Trophoblast cell (in vitro differentiated cells and primary cell): ENCODE measurements around the gene CAMK1G.

Source experiments
- DNase-seq, 2 donors: peaks; one replicate each; pipeline ENCODE4 v3.0.0-alpha.2; 2016
- H2AFZ ChIP-seq: 2 replicates; pipeline ENCODE4 v1.6.1; 2013; ENCODE audit warnings: low read length, moderate library complexity, mild to moderate bottlenecking; ENCODE audit not compliant: insufficient read depth, poor library complexity
- H2AK5ac ChIP-seq: 2 replicates; pipeline ENCODE4 v1.6.1; 2013; ENCODE audit warnings: mild to moderate bottlenecking, low read length
- H2BK120ac ChIP-seq: 2 replicates; pipeline ENCODE4 v1.6.1; 2013; ENCODE audit warnings: low read length, mild to moderate bottlenecking, moderate library complexity; ENCODE audit not compliant: insufficient read depth, poor library complexity
- H2BK12ac ChIP-seq: 2 replicates; pipeline ENCODE4 v1.6.1; 2013; ENCODE audit warnings: mild to moderate bottlenecking, low read length, moderate library complexity
- H2BK5ac ChIP-seq: 2 replicates; pipeline ENCODE4 v1.6.1; 2013; ENCODE audit warnings: low read length, low read depth, moderate library complexity, mild to moderate bottlenecking; ENCODE audit not compliant: poor library complexity
- H3K14ac ChIP-seq: 2 replicates; pipeline ENCODE4 v1.6.1; 2013; ENCODE audit warnings: mild to moderate bottlenecking, low read length
- H3K18ac ChIP-seq: 2 replicates; pipeline ENCODE4 v1.6.1; 2013; ENCODE audit warnings: mild to moderate bottlenecking, low read length
- H3K23ac ChIP-seq: 2 replicates; pipeline ENCODE4 v1.6.1; 2013; ENCODE audit warnings: low read length
- H3K27ac ChIP-seq: 2 replicates; pipeline ENCODE4 v1.5.1; 2013; ENCODE audit warnings: low read depth, mild to moderate bottlenecking, inconsistent platforms, low read length, moderate library complexity
- H3K27me3 ChIP-seq: 2 replicates; pipeline ENCODE4 v1.6.1; 2013; ENCODE audit warnings: inconsistent platforms, mild to moderate bottlenecking, low read length, moderate library complexity; ENCODE audit not compliant: insufficient read depth
- H3K36me3 ChIP-seq, 2 experiments: 1 replicate in 1 of 2; 2 replicates in 1 of 2; pipeline ENCODE4 v1.6.1; 2013; ENCODE audit warnings: low read length in 2 of 2, mild to moderate bottlenecking in 2 of 2, moderate library complexity in 1 of 2; ENCODE audit not compliant: insufficient read depth in 2 of 2, control insufficient read depth in 1 of 2
- H3K4ac ChIP-seq: 2 replicates; pipeline ENCODE4 v1.6.1; 2013; ENCODE audit warnings: low read depth, mild to moderate bottlenecking, low read length, moderate library complexity
- H3K4me1 ChIP-seq, 2 experiments: 1 replicate in 1 of 2; 2 replicates in 1 of 2; pipeline ENCODE4 v1.6.1; 2013; ENCODE audit warnings: low read length in 2 of 2, mild to moderate bottlenecking in 2 of 2, moderate library complexity in 1 of 2; ENCODE audit not compliant: insufficient read depth in 2 of 2, control insufficient read depth in 1 of 2
- H3K4me2 ChIP-seq: 2 replicates; pipeline ENCODE4 v1.6.1; 2013; ENCODE audit warnings: inconsistent platforms, mild to moderate bottlenecking, low read length, moderate library complexity
- H3K4me3 ChIP-seq: 2 replicates; pipeline ENCODE4 v1.5.1; 2013; ENCODE audit warnings: mild to moderate bottlenecking, low read depth, low read length, inconsistent platforms
- H3K79me1 ChIP-seq: one replicate; pipeline ENCODE4 v1.6.1; 2013; ENCODE audit warnings: low read length
- H3K79me2 ChIP-seq: 2 replicates; pipeline ENCODE4 v1.6.1; 2013; ENCODE audit warnings: low read length, mild to moderate bottlenecking; ENCODE audit not compliant: control insufficient read depth, insufficient read depth, poor library complexity
- H3K9ac ChIP-seq: 2 replicates; pipeline ENCODE4 v1.6.1; 2013; ENCODE audit warnings: mild to moderate bottlenecking, low read length
- H3K9me3 ChIP-seq: 2 replicates; pipeline ENCODE4 v1.6.1; 2013; ENCODE audit warnings: low read depth, mild to moderate bottlenecking, control low read depth, inconsistent platforms, low read length; ENCODE audit not compliant: insufficient read depth
- H4K12ac ChIP-seq: 2 replicates; pipeline ENCODE4 v1.6.1; 2013; ENCODE audit warnings: low read depth, mild to moderate bottlenecking, low read length, moderate library complexity
- H4K8ac ChIP-seq: 2 replicates; pipeline ENCODE4 v1.6.1; 2013; ENCODE audit warnings: low read depth, mild to moderate bottlenecking, low read length, moderate library complexity
- H4K91ac ChIP-seq: one replicate; pipeline ENCODE4 v1.6.1; 2013; ENCODE audit warnings: low read depth, mild to moderate bottlenecking, low read length, moderate library complexity
- WGBS: extraction: QIAGEN DNeasy Blood & Tissue Kit; methylation state at CpG from one replicate; pipeline ENCODE4 v1.1.7; 2013; ENCODE audit warnings: missing lambda C conversion rate; ENCODE audit not compliant: insufficient read length, insufficient coverage; ENCODE audit errors: extremely low coverage; 5-methylcytosine and 5-hydroxymethylcytosine counted together

Gene CAMK1G

DNA sequence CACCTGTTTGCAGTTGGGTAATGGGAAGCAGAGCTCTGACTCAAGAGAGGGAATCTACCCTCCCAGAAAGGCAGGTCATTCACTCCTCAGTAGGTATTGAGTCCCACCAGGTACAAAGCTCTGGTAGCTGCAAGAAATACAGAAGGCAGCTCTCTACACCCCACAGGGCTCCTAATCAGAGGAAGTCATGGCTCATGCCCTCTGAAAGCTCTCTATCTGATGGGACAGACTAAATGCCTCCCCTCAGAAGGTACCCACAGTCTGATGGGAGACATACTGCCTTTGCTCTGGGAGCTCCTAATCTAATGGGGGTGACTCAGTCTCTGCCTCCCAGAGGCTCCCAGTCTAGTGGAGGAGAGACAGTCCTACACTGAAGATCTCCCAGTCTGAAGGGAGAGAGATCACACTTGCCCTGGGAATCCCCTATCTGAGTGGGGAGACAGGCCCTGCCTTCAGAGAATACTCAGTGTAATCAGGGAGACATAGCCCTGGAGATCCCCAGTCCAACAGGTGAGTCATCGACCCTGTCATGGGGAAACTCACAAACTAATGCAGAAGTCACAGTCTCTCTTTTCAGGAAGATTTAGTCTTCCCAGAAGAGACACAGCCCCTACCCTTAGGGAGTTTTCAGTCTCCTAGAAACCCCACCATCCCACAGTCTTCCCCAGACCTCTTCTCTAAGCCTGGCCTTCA is 23.7 kb downstream of the CAMK1G start:
- H2BK12ac ChIP-seq: no peak overlapping the region
- H3K27ac ChIP-seq: no peak overlapping the region
- H4K12ac ChIP-seq: no peak overlapping the region
- H3K27me3 ChIP-seq: no peaks in the 10 kb centered on the region
- H3K4ac ChIP-seq: no peak overlapping the region
- H2BK120ac ChIP-seq: peak overlapping the region; percentile 8
- H3K23ac ChIP-seq: no peak overlapping the region
- H3K9me3 ChIP-seq: no peaks in the 10 kb centered on the region
- H3K36me3 ChIP-seq: peaks cover 43 to 74% of the 10 kb centered on the region in 2 experiments
- no peak overlapping the region for H3K4me2 ChIP-seq
- no peaks in the 10 kb centered on the region for H3K79me2 ChIP-seq
- no peak overlapping the region for H3K18ac ChIP-seq
- no peak overlapping the region for H3K14ac ChIP-seq
- no peak overlapping the region for H3K9ac ChIP-seq
- H3K4me1 ChIP-seq: peaks cover 14 to 18% of the 10 kb centered on the region in 2 experiments
- DNase-seq: peak; percentile 25 to 40
- no CpG with 5 or more reads among the region's 1 CpG for WGBS
- H2BK5ac ChIP-seq: no peak overlapping the region
- H4K91ac ChIP-seq: no peak overlapping the region
- no peak overlapping the region for H2AK5ac ChIP-seq
- peaks cover 2% of the 10 kb centered on the region for H3K79me1 ChIP-seq
- H4K8ac ChIP-seq: no peak overlapping the region
- no peak overlapping the region for H3K4me3 ChIP-seq
- no peak overlapping the region for H2AFZ ChIP-seq

DNA sequence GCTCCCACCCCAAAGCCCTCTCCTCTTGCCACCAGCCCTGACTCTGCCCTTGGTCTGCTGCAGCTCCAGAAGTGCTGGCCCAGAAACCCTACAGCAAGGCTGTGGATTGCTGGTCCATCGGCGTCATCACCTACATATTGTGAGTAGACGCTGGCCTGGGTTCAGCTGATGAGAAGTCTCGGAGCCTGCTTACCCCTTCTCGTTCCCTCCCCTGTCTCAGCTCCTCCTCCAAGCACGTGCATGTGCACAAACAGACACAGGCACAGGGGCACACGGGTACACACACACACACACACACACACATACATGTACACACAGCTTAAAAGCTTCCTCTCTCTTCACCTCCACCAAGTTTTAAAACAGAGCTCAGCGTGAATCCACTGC is 24.3 kb downstream of the CAMK1G start:
- Histone ChIP-seq H3K18ac (no peak overlapping the region), H3K4ac (no peak overlapping the region), H3K9ac (no peak overlapping the region), H3K36me3 (peaks cover 47 to 78% of the 10 kb centered on the region in 2 experiments), H4K12ac (no peak overlapping the region), H3K4me3 (no peak overlapping the region), H2AK5ac (no peak overlapping the region), H3K23ac (no peak overlapping the region), H3K79me2 (no peaks in the 10 kb centered on the region), H2BK120ac (no peak overlapping the region), H3K14ac (no peak overlapping the region), H3K4me2 (no peak overlapping the region), H2AFZ (no peak overlapping the region), H4K91ac (no peak overlapping the region), H3K27me3 (no peaks in the 10 kb centered on the region), H3K4me1 (peaks cover 14 to 18% of the 10 kb centered on the region in 2 experiments), H4K8ac (no peak overlapping the region), H3K27ac (no peak overlapping the region), H3K9me3 (no peaks in the 10 kb centered on the region), H2BK12ac (no peak overlapping the region), H2BK5ac (no peak overlapping the region), H3K79me1 (peaks cover 2% of the 10 kb centered on the region)
- no CpG with 5 or more reads among the region's 8 CpGs for WGBS
- DNase-seq: no peak

DNA sequence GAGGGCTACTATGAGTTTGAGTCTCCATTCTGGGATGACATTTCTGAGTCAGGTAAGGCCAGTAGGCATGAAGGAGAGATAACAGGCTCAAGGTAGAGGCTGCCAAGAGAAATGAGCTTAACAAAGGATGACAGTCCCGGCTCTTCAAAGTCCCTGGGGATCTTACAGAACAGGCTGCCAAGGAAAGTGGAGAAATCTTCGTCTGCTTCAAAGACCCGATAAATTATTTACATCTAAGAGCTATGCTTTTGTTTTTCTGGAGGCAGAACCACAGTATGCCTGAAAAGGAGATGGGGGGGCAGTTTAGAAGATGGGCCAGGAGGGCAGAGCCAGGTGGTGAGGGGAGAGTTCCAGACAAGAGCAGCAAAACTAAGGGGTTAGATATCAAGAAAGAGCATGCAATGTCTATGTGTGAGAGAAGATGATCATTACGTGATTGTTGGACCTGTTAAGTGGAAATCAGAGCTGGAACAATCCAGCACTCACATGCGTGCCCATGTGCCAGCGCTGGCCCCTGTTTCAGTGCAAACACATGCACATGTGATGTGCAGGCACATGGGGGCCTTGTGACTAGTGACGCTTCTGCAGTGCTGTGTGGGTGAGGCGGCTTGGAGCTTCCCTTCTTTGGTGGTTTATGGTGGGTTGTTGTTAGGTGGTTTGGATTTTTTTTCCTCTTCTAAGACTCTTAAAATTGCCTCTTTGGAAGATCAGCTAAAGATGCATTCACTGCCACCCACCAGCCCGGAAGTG is 25.7 kb downstream of the CAMK1G start:
- WGBS: no CpG with 5 or more reads among the region's 9 CpGs
- no peak overlapping the region for H3K23ac ChIP-seq
- H3K4me1 ChIP-seq: peaks cover 14 to 18% of the 10 kb centered on the region in 2 experiments
- H4K12ac ChIP-seq: no peak overlapping the region
- no peaks in the 10 kb centered on the region for H3K27me3 ChIP-seq
- H3K18ac ChIP-seq: no peak overlapping the region
- no peak overlapping the region for H2BK12ac ChIP-seq
- H2BK5ac ChIP-seq: no peak overlapping the region
- H3K79me1 ChIP-seq: peaks cover 2% of the 10 kb centered on the region
- no peak overlapping the region for H2AFZ ChIP-seq
- H3K79me2 ChIP-seq: no peaks in the 10 kb centered on the region
- no peak overlapping the region for H3K4me3 ChIP-seq
- H4K91ac ChIP-seq: no peak overlapping the region
- peaks cover 42 to 76% of the 10 kb centered on the region in 2 experiments for H3K36me3 ChIP-seq
- H3K4ac ChIP-seq: no peak overlapping the region
- peak in 1 of 2 donors; percentile 6 for DNase-seq
- H4K8ac ChIP-seq: no peak overlapping the region
- no peak overlapping the region for H3K14ac ChIP-seq
- no peak overlapping the region for H2AK5ac ChIP-seq
- no peak overlapping the region for H2BK120ac ChIP-seq
- H3K27ac ChIP-seq: no peak overlapping the region
- H3K9ac ChIP-seq: no peak overlapping the region
- H3K4me2 ChIP-seq: no peak overlapping the region
- no peaks in the 10 kb centered on the region for H3K9me3 ChIP-seq

DNA sequence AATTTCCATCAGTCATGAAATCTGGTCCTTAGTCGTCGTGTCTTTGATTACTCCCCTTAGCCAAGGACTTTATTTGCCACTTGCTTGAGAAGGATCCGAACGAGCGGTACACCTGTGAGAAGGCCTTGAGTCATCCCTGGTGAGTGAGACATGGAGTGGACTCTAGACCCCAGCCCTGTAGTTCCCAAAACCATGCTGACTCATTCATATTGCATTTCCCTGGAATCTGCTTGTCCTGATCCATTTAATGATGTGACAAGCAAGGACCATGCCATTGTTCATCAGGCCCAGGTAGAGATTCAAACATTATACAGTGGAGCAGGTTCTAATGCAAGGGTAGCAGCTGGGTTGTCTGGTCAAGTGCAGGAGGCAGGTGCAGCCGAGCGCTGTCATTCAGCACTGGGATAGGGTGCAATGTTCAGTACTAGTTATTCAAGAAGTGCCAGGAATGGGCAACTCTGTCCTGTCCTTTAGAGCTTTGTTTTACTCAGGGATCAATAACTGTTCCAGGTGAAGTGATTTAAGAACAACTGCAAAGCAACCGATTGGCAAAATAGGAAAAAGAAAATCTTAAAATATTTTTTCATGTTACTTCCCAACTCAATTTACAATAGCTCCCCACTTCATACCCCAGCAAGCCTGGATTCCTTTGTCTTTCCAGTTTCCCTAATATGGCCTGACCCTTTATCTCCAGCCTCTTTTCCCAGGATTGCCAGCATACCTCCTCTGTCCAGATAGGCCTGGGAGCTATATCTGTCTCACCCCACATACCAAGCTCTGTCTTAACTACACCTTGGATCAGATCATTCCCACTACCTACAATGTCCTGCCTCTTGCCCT is 26.5 kb downstream of the CAMK1G start:
- Histone ChIP-seq H3K18ac (no peak overlapping the region), H2BK120ac (no peak overlapping the region), H4K12ac (no peak overlapping the region), H3K27ac (no peak overlapping the region), H3K4ac (no peak overlapping the region), H2BK5ac (peak overlapping the region; percentile 37), H3K79me1 (peaks cover 2% of the 10 kb centered on the region), H3K14ac (no peak overlapping the region), H3K4me3 (no peak overlapping the region), H3K27me3 (no peaks in the 10 kb centered on the region), H3K9ac (no peak overlapping the region), H3K79me2 (no peaks in the 10 kb centered on the region), H4K91ac (no peak overlapping the region), H3K23ac (no peak overlapping the region), H3K36me3 (peaks cover 42 to 73% of the 10 kb centered on the region in 2 experiments), H2AFZ (no peak overlapping the region), H2BK12ac (no peak overlapping the region), H3K4me2 (no peak overlapping the region), H2AK5ac (no peak overlapping the region), H3K4me1 (peaks cover 14 to 18% of the 10 kb centered on the region in 2 experiments), H3K9me3 (no peaks in the 10 kb centered on the region), H4K8ac (no peak overlapping the region)
- WGBS: no CpG with 5 or more reads among the region's 8 CpGs
- DNase-seq: peak in 1 of 2 donors; percentile 24
